ENCODE results near the gene HAGH.

The HAGH gene

DNA sequence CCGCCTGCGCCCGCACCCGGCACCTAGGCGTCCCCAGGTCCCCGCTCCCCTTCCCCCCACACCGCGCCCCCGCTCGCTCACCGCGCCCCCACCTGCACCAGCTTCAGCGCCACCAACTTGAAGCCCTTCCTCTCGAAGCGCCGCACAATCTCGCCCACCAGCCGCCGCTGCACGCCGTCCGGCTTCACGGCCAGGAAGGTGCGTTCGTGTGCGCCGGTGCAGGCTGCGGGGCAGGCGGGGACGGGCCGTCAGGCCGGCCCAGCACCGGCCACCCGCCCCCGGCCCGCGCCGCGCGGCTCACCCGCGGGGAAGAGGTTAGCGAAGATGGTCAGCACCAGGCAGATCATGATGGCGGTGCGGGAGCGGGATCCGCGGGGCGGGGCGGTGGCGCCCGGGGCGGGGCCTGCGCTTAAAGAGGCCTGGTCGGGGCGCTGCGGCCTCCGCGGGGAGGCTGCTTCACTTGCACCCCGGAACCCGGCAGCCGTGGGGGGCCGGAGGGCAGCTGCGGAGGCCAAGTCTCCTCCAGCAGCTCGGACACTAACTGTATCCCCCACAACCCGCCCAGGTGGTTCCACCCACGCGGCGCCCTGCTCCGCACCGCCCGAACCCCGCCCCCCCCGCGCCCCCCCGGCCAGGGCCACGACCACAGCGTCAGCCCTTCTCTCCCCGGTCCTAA is 55.3 kb downstream of the HAGH start, which contains the start of gene NME3:
Gene NME3, minus strand, starts transcription at position 356 of the 676 bp plus-strand sequence. Its CDS starts 9 bp downstream, at position 347.
- Histone ChIP-seq H3K4me3 (replicated peaks; ENCODE audit: low read depth, low read length) (peak within 1 kb of the TSS; percentile 84), H3K27me3 (replicated peaks; ENCODE audit: control insufficient read depth, insufficient read depth, low read length) (no peaks in the 10 kb centered on the region), H3K36me3 (ENCODE audit: control insufficient read depth, insufficient read depth, low read length) (peaks cover 29% of the 10 kb centered on the region)
- peak; percentile 86 for DNase-seq (ENCODE audit: extremely low read depth, insufficient read length)
- TF ChIP-seq, protein P1, sequence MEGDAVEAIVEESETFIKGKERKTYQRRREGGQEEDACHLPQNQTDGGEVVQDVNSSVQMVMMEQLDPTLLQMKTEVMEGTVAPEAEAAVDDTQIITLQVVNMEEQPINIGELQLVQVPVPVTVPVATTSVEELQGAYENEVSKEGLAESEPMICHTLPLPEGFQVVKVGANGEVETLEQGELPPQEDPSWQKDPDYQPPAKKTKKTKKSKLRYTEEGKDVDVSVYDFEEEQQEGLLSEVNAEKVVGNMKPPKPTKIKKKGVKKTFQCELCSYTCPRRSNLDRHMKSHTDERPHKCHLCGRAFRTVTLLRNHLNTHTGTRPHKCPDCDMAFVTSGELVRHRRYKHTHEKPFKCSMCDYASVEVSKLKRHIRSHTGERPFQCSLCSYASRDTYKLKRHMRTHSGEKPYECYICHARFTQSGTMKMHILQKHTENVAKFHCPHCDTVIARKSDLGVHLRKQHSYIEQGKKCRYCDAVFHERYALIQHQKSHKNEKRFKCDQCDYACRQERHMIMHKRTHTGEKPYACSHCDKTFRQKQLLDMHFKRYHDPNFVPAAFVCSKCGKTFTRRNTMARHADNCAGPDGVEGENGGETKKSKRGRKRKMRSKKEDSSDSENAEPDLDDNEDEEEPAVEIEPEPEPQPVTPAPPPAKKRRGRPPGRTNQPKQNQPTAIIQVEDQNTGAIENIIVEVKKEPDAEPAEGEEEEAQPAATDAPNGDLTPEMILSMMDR (IDR thresholded peaks at IDR 0.05; ENCODE audit: insufficient read depth, low read length, poor library complexity, severe bottlenecking): no peak

DNA sequence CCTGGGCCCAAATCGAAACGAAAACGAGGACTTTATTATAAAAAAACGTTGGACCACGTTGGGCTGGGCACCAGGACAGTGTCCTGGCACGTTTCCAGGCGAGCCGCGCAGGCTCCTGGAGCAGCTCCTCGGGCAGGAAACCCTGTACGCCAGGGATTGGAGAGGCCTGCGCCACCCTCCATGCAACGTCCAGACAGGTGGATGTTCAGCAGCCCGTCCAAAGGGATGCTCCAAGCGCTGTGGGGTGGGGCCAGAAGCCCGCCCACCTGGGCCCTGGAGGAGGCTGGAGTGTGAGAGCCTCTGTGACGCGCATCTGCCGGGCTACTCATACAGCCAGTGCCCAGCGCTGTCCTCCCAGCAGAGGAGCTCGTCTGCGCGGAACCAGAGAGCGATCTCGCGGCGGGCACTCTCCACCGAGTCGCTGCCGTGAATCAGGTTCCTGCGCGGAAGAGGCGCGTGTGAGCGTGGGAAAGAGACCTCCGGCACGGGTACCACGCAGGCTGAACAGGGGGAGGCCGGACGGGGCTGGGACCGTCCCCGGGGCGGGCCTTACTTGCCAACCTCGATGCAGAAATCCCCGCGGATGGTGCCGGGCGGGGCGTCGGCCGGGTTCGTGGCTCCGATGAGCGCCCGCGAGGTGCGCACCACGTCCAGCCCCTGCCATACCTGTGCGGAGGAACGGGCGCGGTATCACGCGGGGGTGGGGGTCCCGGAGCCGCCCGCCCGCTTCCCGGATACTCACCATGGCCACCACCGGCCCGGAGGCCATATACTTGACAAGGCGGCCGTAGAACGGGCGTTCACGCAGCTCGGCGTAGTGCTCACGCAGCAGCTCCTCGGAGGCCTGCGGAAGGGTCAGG is 56.1 kb downstream of the HAGH start:
- Histone ChIP-seq H3K4me3 (replicated peaks; ENCODE audit: low read depth, low read length) (peak overlapping the region; percentile 84), H3K27me3 (replicated peaks; ENCODE audit: control insufficient read depth, insufficient read depth, low read length) (no peaks in the 10 kb centered on the region), H3K36me3 (ENCODE audit: control insufficient read depth, insufficient read depth, low read length) (peaks cover 32% of the 10 kb centered on the region)
- TF ChIP-seq, protein P1 (IDR thresholded peaks at IDR 0.05; ENCODE audit: insufficient read depth, low read length, poor library complexity, severe bottlenecking): no peak
- DNase-seq (ENCODE audit: extremely low read depth, insufficient read length): peak; percentile 67

DNA sequence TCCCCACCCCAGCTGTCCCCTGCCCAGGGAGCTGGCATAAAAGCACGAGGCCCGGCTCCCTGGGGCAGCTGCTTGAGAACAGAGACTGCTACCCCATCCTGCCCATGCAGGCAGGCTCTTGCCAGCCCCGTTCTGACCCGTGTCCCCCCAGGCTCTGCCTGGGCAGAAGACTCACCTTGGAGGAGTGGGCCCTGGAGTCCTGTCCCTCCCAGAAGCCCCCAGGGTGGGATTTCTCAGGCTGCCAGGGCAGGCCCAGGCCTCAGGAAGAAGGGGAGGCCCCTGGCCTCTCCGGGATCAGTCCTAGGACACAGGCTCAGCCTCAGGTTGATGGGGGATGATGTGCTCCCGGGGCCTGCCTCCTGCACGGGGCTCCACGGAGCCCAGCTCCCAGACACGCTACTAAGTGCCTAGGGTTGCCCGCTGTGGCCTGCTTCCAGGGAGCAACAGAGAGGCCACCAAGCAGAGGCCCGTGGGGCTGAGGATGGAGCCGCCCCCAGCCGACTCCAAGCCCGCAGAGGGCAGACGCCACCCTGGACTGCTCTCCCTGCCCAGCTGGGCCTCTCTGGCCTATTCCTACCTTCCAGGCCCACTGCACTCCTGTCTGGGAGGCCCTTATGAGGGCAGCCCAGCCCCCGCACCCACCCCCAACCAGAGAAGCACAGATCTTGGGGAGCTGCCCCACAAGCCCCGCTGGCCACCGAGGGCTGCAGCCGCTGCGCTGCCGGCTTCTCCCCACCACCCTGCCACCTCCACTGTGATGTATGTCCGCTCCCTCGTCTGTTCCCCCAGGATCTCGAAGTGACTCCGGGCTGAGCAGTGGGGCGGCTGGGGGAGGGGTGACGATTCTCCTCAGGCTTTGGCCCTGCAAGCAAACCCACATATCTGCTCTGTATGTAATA is 57.0 kb downstream of the HAGH start:
- TF ChIP-seq, protein P1 (IDR thresholded peaks at IDR 0.05; ENCODE audit: insufficient read depth, low read length, poor library complexity, severe bottlenecking): no peak
- Histone ChIP-seq H3K27me3 (replicated peaks; ENCODE audit: control insufficient read depth, insufficient read depth, low read length) (no peaks in the 10 kb centered on the region), H3K36me3 (ENCODE audit: control insufficient read depth, insufficient read depth, low read length) (peaks cover 38% of the 10 kb centered on the region), H3K4me3 (replicated peaks; ENCODE audit: low read depth, low read length) (peak overlapping the region; percentile 84)
- DNase-seq (ENCODE audit: extremely low read depth, insufficient read length): no peak

DNA sequence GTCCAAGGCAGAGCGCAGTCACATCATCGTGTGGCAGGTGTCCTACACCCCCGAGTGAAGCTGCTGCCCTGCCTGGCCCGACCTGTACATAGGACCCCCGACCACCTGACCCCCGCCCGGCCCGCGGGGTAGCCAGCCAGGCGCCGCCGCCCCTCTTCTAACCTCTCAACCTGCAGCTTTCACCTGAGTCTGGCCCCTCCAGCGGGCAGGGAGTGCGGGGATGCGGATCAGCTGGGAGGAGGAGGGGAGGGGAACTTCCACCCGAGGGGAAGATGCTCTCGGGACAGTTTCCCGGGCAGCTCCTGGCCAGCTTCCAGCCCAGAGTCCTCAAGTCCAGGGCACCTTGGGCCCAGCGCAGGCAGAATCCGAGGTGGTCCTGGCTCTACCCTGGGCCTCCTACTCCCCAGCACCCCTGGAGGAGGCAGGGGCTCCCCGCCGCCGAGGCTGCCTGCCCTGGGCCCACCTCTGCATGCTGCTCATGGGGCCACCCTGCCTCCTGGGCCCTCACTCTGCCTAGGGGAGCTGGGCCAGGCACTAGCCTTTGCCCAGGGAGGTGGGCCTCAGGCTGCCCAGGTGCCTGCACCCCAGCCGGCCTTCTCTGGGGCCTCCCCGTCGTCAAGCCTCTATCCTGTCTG is 57.7 kb downstream of the HAGH start:
- DNase-seq (ENCODE audit: extremely low read depth, insufficient read length): no peak
- no peaks in the 10 kb centered on the region for H3K27me3 ChIP-seq (replicated peaks; ENCODE audit: control insufficient read depth, insufficient read depth, low read length)
- H3K4me3 ChIP-seq (replicated peaks; ENCODE audit: low read depth, low read length): no peak overlapping the region
- peaks cover 44% of the 10 kb centered on the region for H3K36me3 ChIP-seq (ENCODE audit: control insufficient read depth, insufficient read depth, low read length)
- TF ChIP-seq, protein P1 (IDR thresholded peaks at IDR 0.05; ENCODE audit: insufficient read depth, low read length, poor library complexity, severe bottlenecking): no peak
